K562 (cell line): Measurements from ENCODE around the gene PCDHGA5.

Experiments used
- AFF4 ChIP-seq: sonication (generic); formaldehyde crosslinking; IDR thresholded peaks from 2 replicates; pipeline ENCODE4 v1.8.0; 2023; ENCODE audit warnings: mild to moderate bottlenecking, missing genetic modification reagents
- BCL6 ChIP-seq: fragments of 250-450 bp; sonication (Bioruptor Pico); IDR thresholded peaks from 2 replicates; pipeline ENCODE4 v1.4.0; 2020
- CEBPB ChIP-seq: fragments of 450-650 bp; IDR thresholded peaks from 2 replicates; pipeline ENCODE4 v1.6.1; 2016; ENCODE audit warnings: missing genetic modification characterization, missing compliant biosample characterization
- HBP1 ChIP-seq: fragments of 450-650 bp; formaldehyde crosslinking; IDR thresholded peaks from 2 replicates; pipeline ENCODE4 v1.4.0; 2022; ENCODE audit warnings: missing genetic modification characterization
- REST ChIP-seq, 2 experiments: fragments of 450-650 bp; formaldehyde crosslinking in 1 of 2; IDR thresholded peaks; 2 replicates each; pipeline versions ENCODE4 v1.4.0 to v1.6.1; 2014 to 2020; ENCODE audit warnings: mild to moderate bottlenecking in 2 of 2, borderline replicate concordance in 1 of 2, low read depth in 1 of 2
- ZNF384 ChIP-seq: IDR thresholded peaks from 2 replicates; pipeline ENCODE4 v1.6.1; 2012; ENCODE audit warnings: low read depth, low read length, improper control_type of control experiment
- ZSCAN29 ChIP-seq: fragments of 450-650 bp; IDR thresholded peaks from 2 replicates; pipeline ENCODE4 v1.6.1; 2017

GRCh38 chr5:141371572-141372475 is 7.9 kb downstream of the PCDHGA5 start:
- no peak for TF ChIP-seq ZSCAN29
- TF ChIP-seq ZNF384, result no peak
- no peak for TF ChIP-seq AFF4
- no peak for TF ChIP-seq REST (IDR thresholded peaks at IDR 0.05; ENCODE audit: borderline replicate concordance)
- no peak for TF ChIP-seq REST (CRISPR knock-in tag; IDR thresholded peaks at IDR 0.05; ENCODE audit: low read depth)
- no peak for TF ChIP-seq HBP1
- no peak for TF ChIP-seq CEBPB (tag)
- TF ChIP-seq BCL6 (CRISPR knock-in tag), result no peak
